Mesothelial cell of epicardium (in vitro differentiated cells): ENCODE data around the gene PROX1. TPM values are rescaled to one million over a fixed set of nuclear protein-coding genes. Genes with fewer than 3 reads are reported as not detected.

Source experiments
- DNase-seq, 2 experiments: peaks; one replicate each; pipeline ENCODE4 v3.0.0; 2021; ENCODE audit warnings: low spot score in 2 of 2; ENCODE audit not compliant: unreplicated experiment in 2 of 2
- H3K27ac Mint-ChIP-seq: 2 replicates; pipeline ENCODE4 v1.8.0; 2021; ENCODE audit warnings: mixed read lengths
- H3K27me3 Mint-ChIP-seq: 2 replicates; pipeline ENCODE4 v1.8.0; 2021; ENCODE audit warnings: low read depth, mixed read lengths
- H3K36me3 Mint-ChIP-seq: 2 replicates; pipeline ENCODE4 v1.8.0; 2021; ENCODE audit warnings: mixed read lengths
- H3K4me1 Mint-ChIP-seq: 2 replicates; pipeline ENCODE4 v1.8.0; 2021; ENCODE audit warnings: mixed read lengths
- H3K4me3 Mint-ChIP-seq: 2 replicates; pipeline ENCODE4 v1.8.0; 2021; ENCODE audit warnings: mild to moderate bottlenecking, moderate library complexity, mixed read lengths
- H3K9me3 Mint-ChIP-seq: 2 replicates; pipeline ENCODE4 v1.8.0; 2021; ENCODE audit warnings: mixed read lengths
- CTCF ChIP-seq: fragments of 200-600 bp; sonication (generic); IDR thresholded peaks from one replicate; pipeline ENCODE4 v1.5.0; 2021; ENCODE audit warnings: antibody characterized with exemption; ENCODE audit not compliant: unreplicated experiment
- total RNA-seq: library from RNA; stranded (reverse); gene quantifications from 3 replicates; pipeline ENCODE4 v1.2.1, GENCODE V29; 2021

Gene PROX1
- total RNA-seq, 1 donor from 2014 or later, result 1.4 TPM

- H3K27ac Mint-ChIP-seq, result no peak overlapping the region
- H3K9me3 Mint-ChIP-seq, result no peaks in the 10 kb centered on the region
- H3K4me1 Mint-ChIP-seq, result peaks cover 58% of the 10 kb centered on the region
- H3K27me3 Mint-ChIP-seq, result peaks cover 94% of the 10 kb centered on the region
- H3K36me3 Mint-ChIP-seq, result no peaks in the 10 kb centered on the region
- DNase-seq, result no peak
- no peak overlapping the region for H3K4me3 Mint-ChIP-seq
- no peak for TF ChIP-seq CTCF
Measured at GRCh38 chr1:213985209-213986019, 2.4 kb upstream of the PROX1 start.

- Mint-ChIP-seq H3K4me3 (peak overlapping the region; percentile 68), H3K27me3 (peaks cover 94% of the 10 kb centered on the region)
Measured at GRCh38 chr1:213986020-213986924, 1.5 kb upstream of the PROX1 start.

GRCh38 chr1:213986925-213987250 is 885 bp upstream of the PROX1 start:
- no peaks in the 10 kb centered on the region for H3K9me3 Mint-ChIP-seq
- no peak for DNase-seq
- no peak for TF ChIP-seq CTCF

More at GRCh38 chr1:213986020-213986924, 1.5 kb upstream of the PROX1 start:
- Mint-ChIP-seq H3K36me3 (no peaks in the 10 kb centered on the region), H3K4me1 (peaks cover 56% of the 10 kb centered on the region), H3K27ac (no peak overlapping the region), H3K9me3 (no peaks in the 10 kb centered on the region)
- no peak for TF ChIP-seq CTCF
- DNase-seq, result no peak

GRCh38 chr1:213987422-213987926 is 299 bp upstream of the PROX1 start:
- peak; percentile 55 to 64 for DNase-seq
- no peaks in the 10 kb centered on the region for H3K9me3 Mint-ChIP-seq
- H3K27me3 Mint-ChIP-seq, result peaks cover 94% of the 10 kb centered on the region
- H3K4me3 Mint-ChIP-seq, result peak overlapping the region; percentile 91
- H3K27ac Mint-ChIP-seq, result peak overlapping the region; percentile 98
- TF ChIP-seq CTCF, result no peak
- H3K36me3 Mint-ChIP-seq, result no peaks in the 10 kb centered on the region
- peaks cover 52% of the 10 kb centered on the region for H3K4me1 Mint-ChIP-seq

More at GRCh38 chr1:213986925-213987250, 885 bp upstream of the PROX1 start:
- Mint-ChIP-seq H3K4me3 (peak overlapping the region; percentile 68), H3K36me3 (no peaks in the 10 kb centered on the region), H3K27ac (no peak overlapping the region), H3K27me3 (peaks cover 94% of the 10 kb centered on the region), H3K4me1 (peaks cover 56% of the 10 kb centered on the region)

- Mint-ChIP-seq H3K27me3 (peaks cover 95% of the 10 kb centered on the region), H3K27ac (peak overlapping the region; percentile 98), H3K9me3 (no peaks in the 10 kb centered on the region), H3K4me3 (peak overlapping the region; percentile 91), H3K36me3 (no peaks in the 10 kb centered on the region), H3K4me1 (peaks cover 46% of the 10 kb centered on the region)
- no peak for DNase-seq
- TF ChIP-seq CTCF, result no peak
Measured at GRCh38 chr1:213988507-213989001, 781 bp downstream of the PROX1 start.
